RWPE2 (cell line): ENCODE results near the gene ARHGAP31.

ENCODE experiments used
- ATAC-seq: fragments of 200-7000 bp; cut with Tn5 transposase; 3 replicates; pipeline ENCODE4 v1.9.1; 2021; ENCODE audit warnings: low read depth
- DNase-seq: peaks from one replicate; pipeline ENCODE4 v3.0.0-alpha.2; 2020; ENCODE audit warnings: low spot score
- H3K27ac ChIP-seq: fragments of 450-650 bp; 2 replicates; pipeline ENCODE4 v1.5.1; 2017; ENCODE audit warnings: mild to moderate bottlenecking; ENCODE audit not compliant: poor library complexity, severe bottlenecking
- H3K27me3 ChIP-seq: fragments of 250-450 bp; sonication (Bioruptor Pico); 2 replicates; pipeline ENCODE4 v1.5.1; 2021; ENCODE audit warnings: mild to moderate bottlenecking, moderate library complexity; ENCODE audit not compliant: insufficient read depth, poor library complexity, severe bottlenecking
- H3K36me3 ChIP-seq: fragments of 250-450 bp; sonication (Bioruptor Pico); 2 replicates; pipeline ENCODE4 v1.5.1; 2020; ENCODE audit warnings: low read depth, mild to moderate bottlenecking, moderate library complexity
- H3K4me1 ChIP-seq: fragments of 250-450 bp; sonication (Bioruptor Pico); 2 replicates; pipeline ENCODE4 v1.5.1; 2021; ENCODE audit warnings: mild to moderate bottlenecking, moderate library complexity; ENCODE audit not compliant: insufficient read depth, poor library complexity, severe bottlenecking
- H3K4me3 ChIP-seq: fragments of 250-450 bp; sonication (Bioruptor Pico); 2 replicates; pipeline ENCODE4 v1.5.1; 2021; ENCODE audit warnings: mild to moderate bottlenecking, moderate library complexity; ENCODE audit not compliant: severe bottlenecking
- H3K9me3 ChIP-seq: fragments of 250-450 bp; sonication (Bioruptor Pico); 2 replicates; pipeline ENCODE4 v1.5.1; 2021; ENCODE audit warnings: mild to moderate bottlenecking, moderate library complexity; ENCODE audit not compliant: severe bottlenecking
- CTCF ChIP-seq: fragments of 450-650 bp; IDR thresholded peaks from one replicate; pipeline ENCODE4 v1.5.1; 2017; ENCODE audit warnings: mild to moderate bottlenecking, moderate library complexity; ENCODE audit not compliant: poor library complexity, severe bottlenecking

ARHGAP31 gene

GRCh38 chr3:119290613-119291012 is 3.6 kb upstream of the ARHGAP31 start:
- Histone ChIP-seq H3K36me3 (no peaks in the 10 kb centered on the region), H3K4me3 (no peak overlapping the region), H3K27ac (no peak overlapping the region), H3K27me3 (no peaks in the 10 kb centered on the region), H3K9me3 (no peaks in the 10 kb centered on the region), H3K4me1 (no peaks in the 10 kb centered on the region)
- no peak for TF ChIP-seq CTCF
- DNase-seq = no peak
- no peak for ATAC-seq

GRCh38 chr3:119291062-119291700 is 3.0 kb upstream of the ARHGAP31 start:
- Histone ChIP-seq H3K36me3 (no peaks in the 10 kb centered on the region), H3K9me3 (no peaks in the 10 kb centered on the region), H3K27ac (no peak overlapping the region), H3K4me1 (no peaks in the 10 kb centered on the region), H3K27me3 (no peaks in the 10 kb centered on the region), H3K4me3 (no peak overlapping the region)
- TF ChIP-seq CTCF = no peak
- no peak for ATAC-seq
- DNase-seq = no peak

GRCh38 chr3:119292666-119293065 is 1.5 kb upstream of the ARHGAP31 start:
- Histone ChIP-seq H3K4me3 (no peak overlapping the region), H3K36me3 (no peaks in the 10 kb centered on the region), H3K9me3 (no peaks in the 10 kb centered on the region), H3K27me3 (no peaks in the 10 kb centered on the region), H3K27ac (no peak overlapping the region), H3K4me1 (no peaks in the 10 kb centered on the region)
- ATAC-seq (no peak), DNase-seq (no peak)
- TF ChIP-seq CTCF = no peak

DNA sequence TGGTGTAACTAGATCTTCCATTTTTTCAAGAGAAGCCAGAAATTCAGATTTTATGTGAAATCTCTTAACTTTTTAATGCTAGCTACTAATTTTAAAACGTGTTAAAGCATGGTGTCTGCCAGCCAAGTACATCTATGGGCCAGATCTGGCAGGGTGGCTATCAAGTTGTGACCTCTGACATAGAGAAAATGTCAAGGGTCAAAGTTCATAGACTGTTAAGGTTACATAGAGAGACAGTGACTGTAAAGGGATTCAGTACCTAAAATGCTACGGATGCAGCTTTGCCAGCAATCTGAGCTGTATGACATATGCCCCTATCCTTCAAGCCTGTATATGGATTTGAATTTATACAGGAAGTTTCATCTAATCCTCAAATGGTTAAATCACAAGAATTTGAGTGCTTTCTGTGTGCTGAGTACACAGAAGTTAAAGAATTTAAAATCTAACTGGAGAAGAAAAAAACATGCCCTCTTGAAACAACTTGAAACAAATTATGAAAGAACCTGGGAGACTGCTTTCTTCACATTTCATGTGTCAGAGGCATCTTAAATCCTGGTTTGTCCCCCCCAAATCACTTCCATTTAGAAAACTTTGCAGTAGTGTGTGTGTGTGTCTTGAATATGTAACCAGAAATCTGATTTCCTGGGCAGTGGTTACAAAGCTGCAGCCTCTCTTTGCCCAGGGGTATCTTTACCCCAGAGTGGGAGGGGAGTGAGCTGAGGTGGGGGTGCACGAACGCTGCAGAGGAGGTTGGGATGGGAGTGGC is 895 bp upstream of the ARHGAP31 start:
- peak overlapping the region; percentile 42 for H3K4me3 ChIP-seq
- no peaks in the 10 kb centered on the region for H3K9me3 ChIP-seq
- DNase-seq (no peak), ATAC-seq (peak; percentile 4; the same call in 1 of the 3 replicates)
- no peaks in the 10 kb centered on the region for H3K4me1 ChIP-seq
- no peak overlapping the region for H3K27ac ChIP-seq
- no peak for TF ChIP-seq CTCF
- no peaks in the 10 kb centered on the region for H3K27me3 ChIP-seq
- H3K36me3 ChIP-seq = no peaks in the 10 kb centered on the region
